ENCODE data around the gene INSC.

INSC gene

GRCh38 chr11:15148169-15148568 lies 33.4 kb downstream of the INSC start:
- DNase-seq (ENCODE audit: low spot score), result no peak

GRCh38 chr11:15149050-15149449 lies 34.3 kb downstream of the INSC start:
- DNase-seq (ENCODE audit: low spot score), result no peak

GRCh38 chr11:15150507-15150906 lies 35.8 kb downstream of the INSC start:
- DNase-seq (ENCODE audit: low spot score), result no peak

- no peak for DNase-seq (ENCODE audit: low spot score)
Measured at GRCh38 chr11:15153231-15153630, 38.5 kb downstream of the INSC start.

- no peak for DNase-seq (ENCODE audit: low spot score)
Measured at GRCh38 chr11:15157181-15157580, 42.5 kb downstream of the INSC start.

GRCh38 chr11:15157606-15158137 lies 42.9 kb downstream of the INSC start:
- DNase-seq (ENCODE audit: low spot score), result no peak

GRCh38 chr11:15158351-15159015 lies 43.8 kb downstream of the INSC start:
- no peak for DNase-seq (ENCODE audit: low spot score)

- peak; percentile 28 for DNase-seq (ENCODE audit: low spot score)
Measured at GRCh38 chr11:15159085-15159484, 44.4 kb downstream of the INSC start.

GRCh38 chr11:15161790-15162189 lies 47.1 kb downstream of the INSC start:
- no peak for DNase-seq (ENCODE audit: low spot score)

- DNase-seq (ENCODE audit: low spot score), result no peak
Measured at GRCh38 chr11:15163136-15163535, 48.4 kb downstream of the INSC start.

- DNase-seq (ENCODE audit: low spot score), result no peak
Measured at GRCh38 chr11:15166204-15166603, 51.5 kb downstream of the INSC start.

GRCh38 chr11:15169815-15170551 lies 55.3 kb downstream of the INSC start:
- DNase-seq (ENCODE audit: low spot score), result peak; percentile 8

- DNase-seq (ENCODE audit: low spot score), result no peak
Measured at GRCh38 chr11:15170698-15171097, 56.0 kb downstream of the INSC start.

GRCh38 chr11:15171956-15172355 lies 57.2 kb downstream of the INSC start:
- DNase-seq (ENCODE audit: low spot score), result no peak

- no peak for DNase-seq (ENCODE audit: low spot score)
Measured at GRCh38 chr11:15175831-15176230, 61.1 kb downstream of the INSC start.

GRCh38 chr11:15176646-15177163 lies 62.0 kb downstream of the INSC start:
- DNase-seq (ENCODE audit: low spot score), result no peak

- DNase-seq (ENCODE audit: low spot score), result no peak
Measured at GRCh38 chr11:15177491-15177890, 62.8 kb downstream of the INSC start.

GRCh38 chr11:15178214-15178613 lies 63.5 kb downstream of the INSC start:
- DNase-seq (ENCODE audit: low spot score), result no peak

GRCh38 chr11:15179167-15179566 lies 64.4 kb downstream of the INSC start:
- DNase-seq (ENCODE audit: low spot score), result no peak

- DNase-seq (ENCODE audit: low spot score), result no peak
Measured at GRCh38 chr11:15180212-15180792, 65.6 kb downstream of the INSC start.

- DNase-seq (ENCODE audit: low spot score), result no peak
Measured at GRCh38 chr11:15182372-15182771, 67.6 kb downstream of the INSC start.

- DNase-seq (ENCODE audit: low spot score), result no peak
Measured at GRCh38 chr11:15185021-15185420, 70.3 kb downstream of the INSC start.

- DNase-seq (ENCODE audit: low spot score), result no peak
Measured at GRCh38 chr11:15186146-15186545, 71.4 kb downstream of the INSC start.

Data from SW480 (cell line).